IPS-NIHi7 (cell line): Measurements from ENCODE around the gene CERS6.
"Not testable (repeated sequence)": the region's sequence is repeated elsewhere in the genome, so short reads cannot be mapped to it uniquely, and the experiment has no call there.

Experiments used
- DNase-seq: peaks from one replicate; pipeline ENCODE4 v3.0.0; 2012; ENCODE audit warnings: mixed read lengths; ENCODE audit errors: extremely low spot score

The CERS6 gene, protein sequence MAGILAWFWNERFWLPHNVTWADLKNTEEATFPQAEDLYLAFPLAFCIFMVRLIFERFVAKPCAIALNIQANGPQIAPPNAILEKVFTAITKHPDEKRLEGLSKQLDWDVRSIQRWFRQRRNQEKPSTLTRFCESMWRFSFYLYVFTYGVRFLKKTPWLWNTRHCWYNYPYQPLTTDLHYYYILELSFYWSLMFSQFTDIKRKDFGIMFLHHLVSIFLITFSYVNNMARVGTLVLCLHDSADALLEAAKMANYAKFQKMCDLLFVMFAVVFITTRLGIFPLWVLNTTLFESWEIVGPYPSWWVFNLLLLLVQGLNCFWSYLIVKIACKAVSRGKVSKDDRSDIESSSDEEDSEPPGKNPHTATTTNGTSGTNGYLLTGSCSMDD

DNA sequence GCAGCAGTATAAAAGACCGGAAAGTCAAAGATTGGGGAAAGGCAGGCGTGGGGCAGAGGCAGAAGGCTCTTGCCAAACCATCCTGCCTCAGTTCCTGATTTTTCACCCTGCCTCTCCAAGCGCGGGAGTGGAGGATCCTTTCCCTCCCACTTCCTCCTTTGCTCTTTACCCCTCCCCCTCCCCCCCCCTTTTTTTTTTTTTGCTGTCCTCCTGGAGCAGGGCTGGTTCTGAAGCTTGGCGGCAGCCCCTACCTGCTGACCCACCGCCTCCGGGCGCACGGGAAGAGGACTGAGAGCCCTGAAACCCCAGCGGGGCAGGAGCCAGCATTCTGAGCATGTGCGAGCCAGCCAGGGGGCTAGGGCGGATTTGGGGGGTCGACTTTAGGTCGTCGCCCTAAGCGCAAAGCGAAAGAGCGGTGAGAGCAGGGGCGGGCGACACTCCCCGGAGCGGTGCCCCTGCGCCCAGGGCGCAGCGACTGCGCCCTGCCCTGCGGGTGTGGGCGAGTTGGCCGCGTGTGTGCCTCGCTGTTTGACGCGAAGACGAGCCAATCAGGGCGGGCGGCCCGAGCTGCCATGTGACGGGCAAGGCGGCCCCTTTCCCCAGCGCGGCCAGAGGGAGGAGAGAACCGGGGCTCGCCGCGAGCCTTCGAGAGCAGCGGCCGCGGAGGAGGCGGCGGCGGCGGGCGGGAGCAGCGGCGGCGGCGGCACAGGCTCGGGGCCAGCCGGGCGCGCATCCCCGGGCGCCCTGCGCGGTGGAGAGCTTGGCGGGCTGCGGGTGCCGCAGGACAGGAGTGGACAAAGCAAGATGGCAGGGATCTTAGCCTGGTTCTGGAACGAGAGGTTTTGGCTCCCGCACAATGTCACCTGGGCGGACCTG lies at the start of gene CERS6:
CERS6 (plus strand) TSS at position 628 of the 876 bp plus-strand sequence; CDS start at position 805, 177 bp downstream.
- DNase-seq, result peak; percentile 97

DNA sequence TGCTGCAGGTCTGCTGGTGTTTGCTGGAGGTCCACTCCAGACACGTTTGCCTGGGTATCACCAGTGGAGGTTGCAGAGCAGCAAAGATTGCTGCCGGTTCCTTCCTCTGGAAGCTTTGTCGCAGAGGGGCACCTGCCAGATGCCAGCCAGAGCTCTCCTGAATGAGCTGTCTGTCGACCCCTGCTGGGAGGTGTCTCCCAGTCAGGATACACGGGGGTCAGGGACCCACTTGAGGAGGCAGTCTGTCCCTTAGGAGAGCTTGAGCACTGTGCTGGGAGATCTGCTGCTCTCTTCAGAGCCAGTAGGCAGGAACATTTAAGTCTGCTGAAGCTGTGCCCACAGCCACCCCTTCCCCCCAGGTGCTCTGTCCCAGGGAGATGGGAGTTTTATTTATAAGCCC lies 43.8 kb upstream of the CERS6 start:
- DNase-seq, result not testable (repeated sequence)

DNA sequence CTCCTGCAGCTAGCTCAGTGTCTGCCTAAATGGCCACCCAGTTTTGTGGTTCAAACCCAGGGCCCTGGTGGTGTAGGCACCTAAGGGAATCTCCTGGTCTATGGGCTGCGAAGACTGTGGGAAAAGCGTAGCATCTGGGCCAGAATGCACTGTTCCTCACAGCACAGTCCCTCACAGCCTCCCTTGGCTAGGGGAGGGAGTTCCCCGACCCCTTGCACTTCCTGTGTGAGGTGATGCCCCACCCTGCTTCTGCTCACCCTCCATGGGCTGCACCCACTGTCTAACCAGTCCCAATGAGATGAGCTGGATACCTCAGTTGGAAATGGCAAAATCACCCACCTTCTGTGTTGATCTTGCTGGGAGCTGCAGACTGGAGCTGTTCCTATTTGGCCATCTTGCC lies 43.0 kb upstream of the CERS6 start:
- DNase-seq, result not testable (repeated sequence)

DNA sequence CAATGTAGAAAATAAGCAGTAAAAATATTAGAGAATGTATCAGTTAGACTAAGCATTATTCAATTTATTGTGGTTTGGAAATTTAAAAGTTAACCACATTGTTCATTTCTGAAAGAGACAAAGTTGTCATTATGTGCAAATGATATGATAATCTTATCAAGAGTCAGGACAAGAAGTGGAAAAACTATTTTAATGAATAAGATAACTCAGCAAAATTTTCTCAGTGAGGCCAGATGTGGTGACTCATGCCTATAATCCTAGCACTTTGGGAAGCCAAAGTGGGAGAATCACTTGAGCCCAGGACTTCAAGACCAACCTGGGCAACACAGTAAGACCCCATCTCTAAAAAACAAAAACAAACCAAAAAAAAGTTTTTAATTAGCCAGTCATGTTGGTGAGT lies 39.5 kb upstream of the CERS6 start:
- no peak for DNase-seq

DNA sequence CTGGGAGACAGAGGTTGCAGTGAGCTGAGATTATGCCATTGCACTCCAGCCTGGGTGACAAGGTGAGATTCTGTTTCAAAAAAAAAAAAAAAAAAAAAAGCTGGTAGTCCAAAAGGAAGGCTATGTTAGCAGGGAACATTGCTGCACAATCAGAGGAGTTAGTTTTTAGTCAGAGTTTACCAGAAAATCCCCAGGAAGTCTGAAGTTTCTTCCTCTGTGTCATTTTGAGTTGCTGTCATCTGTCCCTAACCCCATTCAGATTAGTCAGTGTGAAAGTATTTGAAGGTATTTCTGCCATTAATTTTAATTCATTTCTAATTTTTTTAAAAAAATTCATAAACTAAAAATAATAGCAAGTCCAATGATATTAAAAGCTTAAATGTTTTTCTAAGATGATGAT lies 33.5 kb upstream of the CERS6 start:
- DNase-seq, result no peak

DNA sequence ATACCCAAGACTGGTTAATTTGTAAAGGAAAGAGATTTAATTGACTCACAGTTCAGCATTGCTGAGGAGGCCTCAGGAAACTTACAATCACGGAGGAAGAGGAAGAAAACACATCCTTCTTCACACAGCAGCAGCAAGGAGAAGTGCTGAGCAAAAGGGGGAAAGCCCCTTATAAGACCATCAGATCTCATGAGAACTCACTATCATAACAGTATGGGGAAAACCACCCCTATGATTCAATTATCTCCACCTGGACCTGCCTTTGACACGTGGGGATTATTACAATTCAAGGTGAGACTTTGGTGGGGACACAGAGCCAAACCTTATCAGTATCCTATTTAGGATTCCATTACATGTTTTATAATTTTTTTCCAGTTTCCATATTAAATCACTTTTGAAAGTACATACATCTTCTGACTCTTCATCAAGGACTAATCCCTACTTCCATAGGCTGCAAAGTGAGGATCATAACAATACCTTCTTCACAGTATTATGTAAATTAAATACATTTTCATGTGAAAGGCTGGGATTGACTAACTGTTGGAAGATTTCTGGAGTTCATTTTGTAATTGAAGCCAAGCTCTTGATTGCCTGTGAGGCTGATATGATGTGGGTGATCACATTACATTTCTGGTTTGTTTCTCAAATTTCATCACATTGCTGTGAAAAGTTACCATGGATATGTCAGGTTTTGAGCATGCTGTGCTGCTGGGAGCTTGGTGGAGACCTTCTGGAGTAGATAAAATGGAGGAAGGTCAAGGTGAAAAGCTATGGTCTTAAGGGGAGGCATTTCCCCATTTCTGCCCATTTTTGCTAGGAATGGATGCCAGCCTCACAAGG lies 31.7 kb upstream of the CERS6 start:
- DNase-seq, result no peak

DNA sequence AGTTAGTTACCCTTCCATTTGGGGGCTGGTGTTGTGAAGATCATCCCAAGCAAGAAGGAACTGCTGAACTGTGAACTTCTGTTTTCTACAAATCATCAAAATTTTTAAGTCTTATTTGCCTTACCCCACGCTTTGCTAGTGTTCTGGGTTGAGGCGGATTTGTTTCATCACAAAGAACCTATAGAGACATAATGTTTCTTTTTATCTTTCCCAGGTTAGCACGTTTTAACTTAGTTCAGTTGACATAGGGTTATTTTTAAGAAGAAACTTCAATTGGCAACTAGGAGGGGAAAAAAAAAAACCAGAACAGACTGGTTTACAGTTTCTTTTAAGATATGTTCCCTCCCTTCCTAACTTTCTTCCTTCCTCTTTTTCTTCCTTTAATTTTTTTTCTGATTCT lies 31.1 kb upstream of the CERS6 start:
- no peak for DNase-seq

DNA sequence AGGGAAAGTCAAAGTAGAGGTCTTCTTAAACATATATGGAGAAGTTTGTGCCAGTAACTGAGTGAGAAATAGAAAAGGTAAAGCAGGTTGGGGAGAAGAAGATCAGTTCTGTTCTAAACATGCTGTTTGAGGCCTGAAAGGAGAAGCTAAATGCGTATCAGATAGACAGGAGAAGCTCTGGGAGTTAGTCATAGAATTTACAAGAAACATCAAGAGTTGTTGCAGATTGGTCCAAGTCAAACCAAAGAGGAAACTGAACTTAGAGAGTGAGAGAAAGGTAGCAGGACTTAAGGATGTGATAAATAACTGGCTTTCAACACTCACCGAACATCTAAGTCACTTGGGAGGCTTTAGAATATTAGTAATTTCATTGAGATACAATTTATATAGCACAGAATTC lies 29.2 kb upstream of the CERS6 start:
- DNase-seq, result no peak

DNA sequence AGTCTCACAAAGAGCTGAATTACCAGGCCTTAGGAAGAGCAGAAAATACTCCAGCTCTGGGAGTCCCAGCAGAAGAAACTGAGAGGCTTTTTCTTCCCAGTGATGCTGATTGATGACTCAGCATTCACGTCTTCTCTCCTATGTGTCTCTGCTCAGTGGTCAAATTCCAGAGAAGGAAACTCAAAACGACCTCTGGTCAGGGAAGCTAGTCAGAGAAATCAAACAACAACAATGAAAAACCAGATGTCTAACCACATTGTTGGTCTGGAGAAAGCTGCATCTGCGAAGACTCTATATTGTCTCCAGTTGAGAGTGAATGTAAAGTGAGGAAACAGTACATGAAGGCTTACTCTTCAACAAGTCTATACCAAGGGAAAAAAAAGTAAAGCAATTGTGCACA lies 28.6 kb upstream of the CERS6 start:
- DNase-seq, result no peak

DNA sequence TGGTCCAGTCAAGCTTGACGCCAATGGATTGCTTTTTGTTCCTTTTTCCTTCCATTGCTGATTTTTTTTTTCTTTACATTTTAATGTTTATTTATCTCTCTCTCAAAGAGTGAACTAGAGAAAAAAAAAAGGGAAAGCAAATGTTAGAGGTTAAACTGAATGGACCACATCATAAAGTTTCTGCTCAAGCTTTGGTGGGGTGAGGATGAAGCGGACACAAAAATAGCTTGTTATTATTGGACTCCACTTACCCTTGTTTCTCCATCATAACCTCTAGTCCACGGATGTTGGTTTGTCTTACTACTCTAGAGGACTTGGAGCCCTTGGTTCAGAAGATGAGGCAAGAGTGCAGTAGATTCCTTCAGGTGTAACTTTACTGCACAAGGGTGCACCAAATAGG lies 27.6 kb upstream of the CERS6 start:
- DNase-seq, result no peak

DNA sequence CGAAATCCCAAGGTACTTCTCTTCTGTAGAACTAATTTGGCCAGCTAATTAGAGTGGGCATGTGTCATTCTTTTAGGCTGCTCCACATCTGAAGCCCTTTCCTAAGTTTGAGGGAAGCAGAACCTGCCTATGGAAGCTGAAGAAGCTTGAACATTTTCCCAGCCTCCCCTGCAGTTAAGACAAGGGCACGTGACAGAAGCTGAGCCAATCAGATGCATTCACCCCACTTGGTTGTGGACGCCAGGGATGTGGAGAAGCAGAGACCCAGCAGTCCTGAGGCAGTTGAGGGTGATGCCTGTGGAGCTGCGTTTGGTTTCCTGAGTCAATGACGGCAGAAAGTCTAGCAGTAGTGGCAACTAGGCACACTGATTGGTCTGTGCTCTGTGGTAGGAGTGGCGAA lies 26.1 kb upstream of the CERS6 start:
- no peak for DNase-seq

DNA sequence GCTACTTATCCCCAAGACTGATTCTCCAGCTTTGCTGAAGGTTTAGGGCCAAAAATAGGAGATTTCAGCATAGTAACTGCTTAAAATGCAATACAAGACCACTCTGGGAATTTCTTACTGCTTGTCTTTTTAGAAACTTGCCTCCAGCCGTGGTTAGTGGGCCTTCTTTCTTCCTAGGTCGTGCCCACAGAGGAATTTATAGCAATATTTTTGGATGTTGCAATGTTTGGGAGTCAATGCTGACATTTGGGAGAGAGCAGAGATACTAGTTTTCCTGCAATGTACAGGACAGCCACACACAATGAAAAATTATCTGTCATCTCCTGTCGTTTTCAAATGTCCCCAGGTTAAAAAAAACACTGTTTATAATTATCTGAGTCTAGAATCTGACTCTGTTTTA lies 25.6 kb upstream of the CERS6 start:
- no peak for DNase-seq

DNA sequence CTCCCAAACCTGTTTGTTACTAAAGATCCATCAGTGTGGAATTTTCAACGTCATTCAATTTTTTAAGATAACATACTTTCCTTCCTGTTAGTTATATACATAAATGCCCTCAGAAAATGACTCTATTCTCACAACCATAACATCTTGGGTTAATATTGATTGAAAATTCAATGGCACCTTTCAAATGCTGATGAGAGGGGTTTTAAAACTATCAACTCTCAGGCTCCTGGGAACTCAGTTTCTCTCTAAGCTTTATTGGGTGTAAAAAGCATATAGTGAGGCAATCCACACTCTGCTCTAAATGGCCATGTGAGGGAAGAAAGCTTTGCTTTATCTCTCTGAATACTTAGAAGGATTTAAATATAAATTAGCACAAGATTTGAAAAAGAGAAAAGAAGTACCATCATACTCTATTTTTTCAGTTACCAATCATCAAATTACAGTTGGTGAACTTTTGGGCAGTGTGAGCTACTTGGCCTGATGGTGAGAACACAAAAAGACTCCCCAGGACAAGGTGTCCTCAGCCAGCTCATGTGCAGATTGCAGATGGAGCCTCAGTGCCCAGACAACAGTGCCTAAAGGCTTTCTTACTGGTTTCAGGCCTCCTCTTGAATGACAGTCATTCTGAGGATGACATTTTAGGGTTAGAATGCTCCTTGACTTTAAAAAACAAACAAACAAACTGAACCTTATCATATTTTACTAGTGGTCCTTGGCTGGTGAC lies 24.6 kb upstream of the CERS6 start:
- DNase-seq, result no peak

DNA sequence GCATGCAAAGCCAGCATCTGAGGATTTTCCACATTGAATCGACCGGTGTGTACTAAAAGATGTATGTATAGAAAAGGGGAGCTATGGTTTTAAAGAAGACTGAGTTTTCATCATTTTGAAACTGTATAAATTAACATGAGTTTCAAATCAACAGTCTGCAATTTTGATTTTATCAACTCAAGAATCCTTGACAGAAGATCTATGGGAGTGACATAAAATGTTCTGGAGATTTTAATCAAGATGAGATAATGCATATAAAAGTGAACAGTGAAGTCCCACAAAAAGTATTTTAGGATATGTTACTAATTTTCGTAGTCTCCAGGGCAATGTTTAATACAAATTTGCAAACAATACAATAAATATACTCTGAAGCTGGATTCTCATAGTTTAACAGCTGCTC lies 24.0 kb upstream of the CERS6 start:
- no peak for DNase-seq

DNA sequence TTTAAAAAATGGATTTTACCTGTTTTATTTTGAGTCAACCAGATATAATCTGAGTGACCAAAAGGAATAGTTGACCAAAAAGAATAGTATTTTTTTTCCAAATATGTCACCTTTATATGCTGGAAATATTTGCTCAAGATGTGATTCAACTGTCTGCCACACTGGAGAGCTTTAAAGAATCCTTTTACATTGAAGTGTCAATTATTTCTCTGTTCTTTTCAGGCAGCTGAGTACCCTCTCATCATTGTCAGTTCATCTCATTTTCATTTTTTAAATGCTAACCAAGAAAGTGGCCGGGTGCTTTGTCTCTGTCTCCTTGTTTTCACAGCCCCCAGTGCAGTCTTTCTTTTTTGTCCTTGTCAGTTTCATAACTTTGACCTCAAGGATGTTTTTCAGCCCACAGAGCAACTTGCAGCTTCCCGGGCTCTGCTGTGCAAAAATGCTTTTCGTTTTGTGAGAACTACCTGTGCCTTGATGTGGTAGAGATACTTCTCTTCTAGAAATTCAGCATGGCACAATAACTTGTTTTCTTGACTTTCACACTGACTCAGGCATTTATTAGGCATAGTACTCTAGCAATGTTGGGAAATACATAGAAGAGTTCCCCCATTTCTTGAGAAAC lies 23.4 kb upstream of the CERS6 start:
- DNase-seq, result no peak

DNA sequence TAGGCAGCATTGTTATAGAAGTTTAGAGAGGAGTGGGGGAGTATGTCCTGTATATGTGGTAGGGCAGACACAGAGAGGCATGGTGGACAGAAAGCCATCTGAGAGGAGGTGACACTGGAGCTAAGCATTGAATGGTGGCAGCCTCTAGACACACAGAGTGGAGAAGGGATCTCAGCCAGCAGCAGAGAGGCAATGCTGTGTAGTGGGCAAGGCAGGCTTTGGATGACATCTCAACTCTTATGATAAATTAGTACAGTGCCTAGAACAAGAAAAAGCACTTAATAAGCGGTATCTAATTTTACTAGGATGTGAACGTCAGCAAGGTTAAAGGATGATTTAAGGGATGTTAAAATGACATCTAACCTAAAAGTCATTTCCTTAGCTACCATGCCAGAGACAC lies 22.5 kb upstream of the CERS6 start:
- no peak for DNase-seq

DNA sequence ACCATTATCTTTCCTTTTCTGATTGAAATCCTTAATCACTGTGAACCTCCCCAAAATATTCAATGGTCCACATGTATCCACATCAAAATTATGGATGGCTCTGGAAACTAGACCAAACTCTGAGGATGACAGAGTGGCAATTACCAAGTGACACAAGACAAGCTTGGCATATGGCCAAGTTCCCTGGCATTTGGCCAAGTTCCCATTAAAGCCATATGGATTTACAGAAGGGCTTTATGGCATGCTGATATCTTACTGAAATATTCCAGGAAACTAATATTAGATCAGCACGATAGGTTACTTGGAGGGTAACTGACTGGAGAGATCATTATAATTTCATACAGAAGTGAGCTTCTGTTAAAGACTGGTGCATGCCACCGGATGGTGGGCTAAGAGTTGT lies 21.9 kb upstream of the CERS6 start:
- DNase-seq, result no peak

DNA sequence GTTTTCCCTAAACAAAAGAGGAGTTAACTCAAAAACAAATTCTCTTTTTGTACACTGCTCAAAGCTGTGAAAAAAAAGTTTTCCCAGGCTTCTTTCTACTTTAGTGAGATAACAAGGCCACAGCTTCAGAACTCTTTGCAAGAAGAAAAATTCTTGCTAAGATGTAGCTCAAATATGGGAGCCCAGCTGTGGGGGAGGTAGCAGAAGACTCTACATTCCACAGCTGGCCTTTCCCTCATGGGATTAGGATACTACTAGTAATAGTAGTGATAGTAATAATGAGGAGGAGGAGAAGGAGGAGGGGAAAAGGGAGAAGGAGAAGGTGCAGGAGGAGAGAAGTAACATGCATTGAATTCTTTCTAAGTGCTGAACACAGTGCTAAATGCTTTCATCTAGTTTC lies 19.2 kb upstream of the CERS6 start:
- no peak for DNase-seq

DNA sequence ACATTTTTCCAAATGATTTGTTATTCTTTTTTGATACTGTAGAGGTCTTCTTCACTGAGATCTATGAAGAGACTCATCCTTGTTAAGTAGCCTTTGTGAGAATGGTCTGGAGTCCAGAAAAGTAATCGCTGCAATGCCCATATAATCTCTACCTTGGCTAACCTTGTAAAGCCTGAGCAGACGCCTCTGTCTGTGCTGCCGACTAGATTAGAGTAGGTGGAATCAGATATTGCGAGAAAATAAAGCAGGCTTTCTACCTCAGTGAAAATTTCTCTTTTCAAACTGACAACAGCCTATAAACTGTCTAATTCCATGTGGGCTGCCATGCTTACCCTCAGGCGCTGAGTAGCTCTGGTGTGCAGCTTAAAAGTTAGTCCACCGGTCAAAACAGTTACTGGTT lies 17.5 kb upstream of the CERS6 start:
- DNase-seq, result no peak

DNA sequence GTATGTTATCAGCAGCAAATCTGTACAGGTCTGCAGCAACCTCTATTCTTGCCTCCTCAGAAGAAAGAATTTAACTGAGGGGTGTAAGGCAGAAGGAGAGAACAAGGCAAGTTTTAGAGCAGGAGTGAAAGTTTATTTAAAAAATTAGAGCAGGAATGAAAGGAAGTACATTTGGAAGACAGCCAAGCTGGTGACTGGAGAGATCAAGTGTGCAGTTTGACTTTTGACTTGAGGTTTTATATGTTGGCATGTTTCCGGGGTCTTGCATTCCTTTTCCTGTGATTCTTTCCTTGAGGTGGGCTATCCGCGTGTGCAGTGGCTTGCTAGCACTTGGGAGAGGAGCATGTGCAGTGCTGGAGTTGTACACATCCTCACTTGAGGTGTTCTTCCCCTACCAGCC lies 16.5 kb upstream of the CERS6 start:
- DNase-seq, result no peak
